ENCODE data around the gene TMEM240.
"Not testable (repeated sequence)": the region's sequence is repeated elsewhere in the genome, so short reads cannot be mapped to it uniquely, and the experiment has no call there.

- not testable (repeated sequence) for TF ChIP-seq ZNF138 (CRISPR knock-in tag; conservative IDR thresholded peaks at IDR 0.05); JUN (CRISPR knock-in tag; IDR thresholded peaks at IDR 0.05)
- TF ChIP-seq, protein P1, sequence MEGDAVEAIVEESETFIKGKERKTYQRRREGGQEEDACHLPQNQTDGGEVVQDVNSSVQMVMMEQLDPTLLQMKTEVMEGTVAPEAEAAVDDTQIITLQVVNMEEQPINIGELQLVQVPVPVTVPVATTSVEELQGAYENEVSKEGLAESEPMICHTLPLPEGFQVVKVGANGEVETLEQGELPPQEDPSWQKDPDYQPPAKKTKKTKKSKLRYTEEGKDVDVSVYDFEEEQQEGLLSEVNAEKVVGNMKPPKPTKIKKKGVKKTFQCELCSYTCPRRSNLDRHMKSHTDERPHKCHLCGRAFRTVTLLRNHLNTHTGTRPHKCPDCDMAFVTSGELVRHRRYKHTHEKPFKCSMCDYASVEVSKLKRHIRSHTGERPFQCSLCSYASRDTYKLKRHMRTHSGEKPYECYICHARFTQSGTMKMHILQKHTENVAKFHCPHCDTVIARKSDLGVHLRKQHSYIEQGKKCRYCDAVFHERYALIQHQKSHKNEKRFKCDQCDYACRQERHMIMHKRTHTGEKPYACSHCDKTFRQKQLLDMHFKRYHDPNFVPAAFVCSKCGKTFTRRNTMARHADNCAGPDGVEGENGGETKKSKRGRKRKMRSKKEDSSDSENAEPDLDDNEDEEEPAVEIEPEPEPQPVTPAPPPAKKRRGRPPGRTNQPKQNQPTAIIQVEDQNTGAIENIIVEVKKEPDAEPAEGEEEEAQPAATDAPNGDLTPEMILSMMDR (IDR thresholded peaks at IDR 0.05): not testable (repeated sequence)
- TF ChIP-seq, protein P2, sequence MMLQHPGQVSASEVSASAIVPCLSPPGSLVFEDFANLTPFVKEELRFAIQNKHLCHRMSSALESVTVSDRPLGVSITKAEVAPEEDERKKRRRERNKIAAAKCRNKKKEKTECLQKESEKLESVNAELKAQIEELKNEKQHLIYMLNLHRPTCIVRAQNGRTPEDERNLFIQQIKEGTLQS (CRISPR knock-in tag; conservative IDR thresholded peaks at IDR 0.05): not testable (repeated sequence)
Measured at GRCh38 chr1:1516923-1517322, 23.5 kb downstream of the TMEM240 start.
